A549 (cell line): ENCODE measurements around the gene ALDH1A2.

Experiments
- ESRRA ChIP-seq: fragments of 150-350 bp; IDR thresholded peaks from 2 replicates; pipeline ENCODE4 v1.6.1; 2014; ENCODE audit warnings: mild to moderate bottlenecking, low read length, borderline replicate concordance
- TF ChIP-seq, protein P1 (sequence below): fragments of >200 bp; sonication (Bioruptor Twin); formaldehyde crosslinking; IDR thresholded peaks from 3 replicates; pipeline ENCODE4 v1.6.1; 2016
- TF ChIP-seq, protein P2 (sequence below): fragments of >200 bp; sonication (Bioruptor Twin); formaldehyde crosslinking; IDR thresholded peaks from 3 replicates; pipeline ENCODE4 v1.5.1; 2016

DNA sequence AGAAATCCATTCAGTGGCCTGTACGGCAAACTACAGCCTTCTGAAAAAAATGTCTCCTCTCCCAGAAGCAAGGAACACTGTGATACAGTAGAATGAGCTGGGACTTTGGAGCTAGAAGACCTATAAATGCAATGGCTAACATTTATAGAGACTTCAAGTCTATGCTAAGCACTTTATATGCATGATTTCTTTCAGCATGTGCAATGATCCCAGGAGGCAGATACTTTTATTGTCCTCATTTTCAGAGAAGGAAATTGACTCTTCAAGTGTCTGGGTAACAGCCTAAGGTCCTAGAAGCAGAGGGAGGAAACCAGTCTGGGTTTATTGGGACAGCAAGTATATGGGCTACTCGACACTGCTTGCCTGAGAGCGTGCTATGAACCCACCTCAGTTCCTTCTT lies 140.9 kb downstream of the ALDH1A2 start:
- TF ChIP-seq, protein P1, sequence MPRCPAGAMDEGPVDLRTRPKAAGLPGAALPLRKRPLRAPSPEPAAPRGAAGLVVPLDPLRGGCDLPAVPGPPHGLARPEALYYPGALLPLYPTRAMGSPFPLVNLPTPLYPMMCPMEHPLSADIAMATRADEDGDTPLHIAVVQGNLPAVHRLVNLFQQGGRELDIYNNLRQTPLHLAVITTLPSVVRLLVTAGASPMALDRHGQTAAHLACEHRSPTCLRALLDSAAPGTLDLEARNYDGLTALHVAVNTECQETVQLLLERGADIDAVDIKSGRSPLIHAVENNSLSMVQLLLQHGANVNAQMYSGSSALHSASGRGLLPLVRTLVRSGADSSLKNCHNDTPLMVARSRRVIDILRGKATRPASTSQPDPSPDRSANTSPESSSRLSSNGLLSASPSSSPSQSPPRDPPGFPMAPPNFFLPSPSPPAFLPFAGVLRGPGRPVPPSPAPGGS, result no peak
- no peak for TF ChIP-seq ESRRA
- TF ChIP-seq, protein P2, sequence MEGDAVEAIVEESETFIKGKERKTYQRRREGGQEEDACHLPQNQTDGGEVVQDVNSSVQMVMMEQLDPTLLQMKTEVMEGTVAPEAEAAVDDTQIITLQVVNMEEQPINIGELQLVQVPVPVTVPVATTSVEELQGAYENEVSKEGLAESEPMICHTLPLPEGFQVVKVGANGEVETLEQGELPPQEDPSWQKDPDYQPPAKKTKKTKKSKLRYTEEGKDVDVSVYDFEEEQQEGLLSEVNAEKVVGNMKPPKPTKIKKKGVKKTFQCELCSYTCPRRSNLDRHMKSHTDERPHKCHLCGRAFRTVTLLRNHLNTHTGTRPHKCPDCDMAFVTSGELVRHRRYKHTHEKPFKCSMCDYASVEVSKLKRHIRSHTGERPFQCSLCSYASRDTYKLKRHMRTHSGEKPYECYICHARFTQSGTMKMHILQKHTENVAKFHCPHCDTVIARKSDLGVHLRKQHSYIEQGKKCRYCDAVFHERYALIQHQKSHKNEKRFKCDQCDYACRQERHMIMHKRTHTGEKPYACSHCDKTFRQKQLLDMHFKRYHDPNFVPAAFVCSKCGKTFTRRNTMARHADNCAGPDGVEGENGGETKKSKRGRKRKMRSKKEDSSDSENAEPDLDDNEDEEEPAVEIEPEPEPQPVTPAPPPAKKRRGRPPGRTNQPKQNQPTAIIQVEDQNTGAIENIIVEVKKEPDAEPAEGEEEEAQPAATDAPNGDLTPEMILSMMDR, result no peak
